SH-SY5Y (cell line): ENCODE results near the gene ACOT6.
"Not testable (repeated sequence)": the region's sequence is repeated elsewhere in the genome, so short reads cannot be mapped to it uniquely, and the experiment has no call there.

Experiments used
- GATA2 ChIP-seq: IDR thresholded peaks from 2 replicates; pipeline ENCODE4 v1.6.1; 2011; ENCODE audit warnings: mild to moderate bottlenecking, low read depth, low read length
- GATA3 ChIP-seq: IDR thresholded peaks from 2 replicates; pipeline ENCODE4 v1.6.1; 2011; ENCODE audit warnings: low read depth, mild to moderate bottlenecking, low read length, moderate library complexity

Gene ACOT6

DNA sequence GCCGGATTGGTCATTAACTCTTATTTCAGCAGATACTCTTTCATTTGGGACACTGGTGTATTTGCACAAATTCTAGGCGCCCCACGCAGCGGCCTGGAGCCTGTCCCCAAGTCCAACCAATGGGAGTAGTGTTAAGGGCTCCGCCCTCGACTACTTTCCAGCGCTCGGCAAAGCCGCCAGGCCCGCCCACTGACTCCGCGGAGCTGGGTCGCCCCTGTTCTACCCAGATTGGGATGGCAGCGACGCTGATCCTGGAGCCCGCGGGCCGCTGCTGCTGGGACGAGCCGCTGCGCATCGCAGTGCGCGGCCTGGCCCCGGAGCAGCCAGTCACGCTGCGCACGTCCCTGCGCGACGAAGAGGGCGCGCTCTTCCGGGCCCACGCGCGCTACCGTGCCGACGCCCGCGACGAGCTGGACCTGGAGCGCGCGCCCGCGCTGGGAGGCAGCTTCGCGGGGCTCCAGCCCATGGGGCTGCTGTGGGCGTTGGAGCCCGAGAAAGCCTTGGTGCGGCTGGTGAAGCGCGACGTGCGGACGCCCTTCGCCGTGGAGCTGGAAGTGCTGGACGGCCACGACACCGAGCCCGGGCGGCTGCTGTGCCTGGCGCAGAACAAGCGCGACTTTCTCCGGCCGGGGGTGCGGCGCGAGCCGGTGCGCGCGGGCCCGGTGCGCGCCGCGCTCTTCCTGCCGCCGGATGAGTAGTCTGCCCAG lies at the start of gene ACOT6:
ACOT6 (plus strand) TSS at position 179 of the 707 bp plus-strand sequence; CDS start at position 234, 55 bp downstream.
- TF ChIP-seq GATA2 (no peak), GATA3 (no peak)

- TF ChIP-seq GATA3 (no peak), GATA2 (no peak)
Observed at GRCh38 chr14:73567358-73567757, 45.0 kb upstream of the ACOT6 start.

DNA sequence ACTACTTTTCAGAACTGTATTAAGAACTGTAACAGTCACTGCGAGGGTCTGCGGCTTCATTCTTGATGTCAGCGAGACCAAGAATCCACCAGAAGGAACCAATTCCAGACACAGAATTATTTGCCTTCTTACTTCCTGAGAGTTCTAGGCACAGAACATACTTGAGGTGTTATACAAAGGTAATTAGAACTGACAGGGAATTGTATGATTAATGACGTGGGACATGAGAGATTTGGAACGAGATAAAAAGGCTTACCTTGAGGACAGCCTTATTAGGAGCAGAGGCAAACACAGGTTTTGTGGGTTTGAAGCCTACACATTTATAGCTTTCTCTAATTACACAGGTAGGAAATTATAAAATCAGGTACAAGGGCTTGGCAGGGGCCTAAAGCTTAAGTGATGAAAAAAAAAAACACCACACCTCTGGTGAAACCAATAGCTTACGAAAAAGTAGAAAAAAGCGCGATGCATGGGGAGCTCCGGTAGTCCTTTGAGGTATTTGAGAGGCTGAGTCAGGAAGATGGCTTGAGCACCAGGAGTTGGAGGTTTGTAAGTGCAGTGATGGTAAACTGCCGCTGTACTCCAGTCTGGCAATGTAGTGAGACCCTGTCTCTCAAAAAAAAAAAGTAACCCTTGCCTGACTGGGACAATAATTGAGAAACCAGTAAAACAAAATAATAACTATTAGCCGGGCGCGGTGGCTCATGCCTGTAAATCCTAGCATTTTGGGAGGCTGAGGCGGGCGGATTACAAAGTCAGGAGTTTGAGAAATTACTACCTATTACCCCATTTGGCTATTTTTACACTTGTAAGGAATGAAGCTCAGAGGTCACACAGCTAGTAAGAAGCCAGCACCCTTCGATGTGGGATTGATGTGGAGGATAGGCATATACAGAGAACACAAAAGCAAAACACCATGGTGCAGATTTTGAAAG lies 44.1 kb upstream of the ACOT6 start:
- TF ChIP-seq GATA2, result no peak
- TF ChIP-seq GATA3, result no peak

DNA sequence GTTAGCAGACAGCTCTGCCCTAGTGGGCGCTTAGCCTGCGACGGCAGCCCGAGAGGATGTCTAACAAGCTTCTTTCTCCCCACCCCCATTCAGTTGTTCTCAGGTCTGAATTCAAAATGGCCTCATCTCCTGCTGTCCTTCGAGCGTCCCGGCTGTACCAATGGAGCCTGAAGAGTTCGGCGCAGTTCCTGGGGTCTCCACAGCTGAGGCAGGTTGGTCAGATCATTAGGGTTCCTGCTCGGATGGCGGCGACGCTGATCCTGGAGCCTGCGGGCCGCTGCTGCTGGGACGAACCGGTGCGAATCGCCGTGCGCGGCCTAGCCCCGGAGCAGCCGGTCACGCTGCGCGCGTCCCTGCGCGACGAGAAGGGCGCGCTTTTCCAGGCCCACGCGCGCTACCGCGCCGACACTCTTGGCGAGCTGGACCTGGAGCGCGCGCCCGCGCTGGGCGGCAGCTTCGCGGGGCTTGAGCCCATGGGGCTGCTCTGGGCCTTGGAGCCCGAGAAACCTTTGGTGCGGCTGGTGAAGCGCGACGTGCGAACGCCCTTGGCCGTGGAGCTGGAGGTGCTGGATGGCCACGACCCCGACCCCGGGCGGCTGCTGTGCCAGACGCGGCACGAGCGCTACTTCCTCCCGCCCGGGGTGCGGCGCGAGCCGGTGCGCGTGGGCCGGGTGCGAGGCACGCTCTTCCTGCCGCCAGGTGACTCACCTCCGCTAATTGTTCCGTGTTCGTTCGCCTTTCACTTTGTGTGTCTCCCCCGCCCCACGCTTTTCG lies 42.9 kb upstream of the ACOT6 start, which contains the start of gene ACOT2:
ACOT2 (plus strand) TSS at position 29 of the 774 bp plus-strand sequence; CDS start at position 57, 28 bp downstream.
- not testable (repeated sequence) for TF ChIP-seq GATA2, GATA3

DNA sequence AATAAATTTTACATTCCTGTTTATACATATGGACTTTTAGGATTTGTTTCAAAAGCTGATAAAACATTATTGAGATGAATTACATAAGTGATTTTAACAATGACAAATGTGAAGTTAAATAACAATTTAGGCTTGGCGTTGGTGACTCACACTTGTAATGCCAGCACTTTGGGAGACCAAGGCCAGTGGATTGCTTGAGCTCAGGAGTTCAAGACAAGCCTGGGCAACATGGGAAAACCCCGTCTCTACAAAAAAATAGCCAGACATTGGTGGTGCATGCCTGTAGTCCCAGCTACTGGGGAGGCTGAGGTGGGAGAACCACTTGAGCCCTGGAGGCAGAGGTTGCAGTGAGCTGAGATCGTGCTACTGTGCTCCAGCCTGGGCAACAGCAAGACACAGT lies 35.9 kb upstream of the ACOT6 start:
- TF ChIP-seq GATA3 (no peak), GATA2 (no peak)

- no peak for TF ChIP-seq GATA3
- no peak; the same call in 1 of the 2 replicates for TF ChIP-seq GATA2
Observed at GRCh38 chr14:73588695-73589094, 23.6 kb upstream of the ACOT6 start.

GRCh38 chr14:73589116-73589515 lies 23.2 kb upstream of the ACOT6 start:
- TF ChIP-seq GATA3 (no peak), GATA2 (no peak)

GRCh38 chr14:73591690-73592449 lies 20.4 kb upstream of the ACOT6 start, which contains the start of gene ACOT4:
TSS of gene ACOT4 (plus strand) at chr14:73591873. CDS start at chr14:73591960, 87 bp downstream.
- TF ChIP-seq GATA2 (no peak), GATA3 (no peak)

DNA sequence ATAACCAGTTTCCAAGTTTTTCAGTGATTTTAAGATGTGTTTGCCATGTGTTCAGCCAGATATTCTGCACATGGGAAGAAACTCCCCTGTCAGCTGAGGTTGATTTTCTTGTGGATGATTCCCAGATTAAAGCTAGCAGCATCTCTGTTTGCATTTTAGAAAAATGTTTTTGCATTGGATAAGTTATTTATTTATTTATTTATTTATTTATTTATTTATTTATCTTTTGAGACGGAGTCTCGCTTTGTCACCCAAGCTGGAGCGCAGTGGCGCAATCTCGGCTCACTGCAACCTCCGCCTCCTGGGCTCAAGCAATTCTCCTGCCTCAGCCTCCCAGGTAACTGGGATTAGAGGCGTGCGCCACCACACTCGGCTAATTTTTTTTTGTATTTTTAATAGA lies 17.8 kb upstream of the ACOT6 start:
- no peak for TF ChIP-seq GATA2
- TF ChIP-seq GATA3, result no peak

GRCh38 chr14:73599499-73599898 lies 12.8 kb upstream of the ACOT6 start:
- TF ChIP-seq GATA2, result no peak
- no peak for TF ChIP-seq GATA3

GRCh38 chr14:73602994-73603393 lies 9.3 kb upstream of the ACOT6 start:
- TF ChIP-seq GATA3 (no peak), GATA2 (no peak)

DNA sequence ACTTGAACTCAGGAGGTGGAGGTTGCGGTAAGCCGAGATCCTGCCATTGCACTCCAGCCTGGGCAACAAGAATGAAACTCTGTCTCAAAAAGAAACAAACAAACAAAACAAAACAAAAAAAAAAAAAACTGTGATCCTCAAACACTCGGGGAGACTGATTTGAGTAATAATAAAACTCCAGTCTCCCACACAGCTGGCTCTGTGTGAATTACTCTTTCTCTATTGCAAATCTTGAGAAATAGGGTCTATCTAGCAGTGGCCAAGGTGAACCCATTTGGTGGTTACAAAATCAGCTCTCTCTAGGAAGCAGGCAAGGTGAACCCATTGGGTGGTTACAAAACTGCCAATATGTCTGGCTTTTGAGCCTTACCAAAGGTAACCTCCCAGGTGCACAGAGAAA lies 6.0 kb upstream of the ACOT6 start:
- no peak for TF ChIP-seq GATA3
- no peak for TF ChIP-seq GATA2

DNA sequence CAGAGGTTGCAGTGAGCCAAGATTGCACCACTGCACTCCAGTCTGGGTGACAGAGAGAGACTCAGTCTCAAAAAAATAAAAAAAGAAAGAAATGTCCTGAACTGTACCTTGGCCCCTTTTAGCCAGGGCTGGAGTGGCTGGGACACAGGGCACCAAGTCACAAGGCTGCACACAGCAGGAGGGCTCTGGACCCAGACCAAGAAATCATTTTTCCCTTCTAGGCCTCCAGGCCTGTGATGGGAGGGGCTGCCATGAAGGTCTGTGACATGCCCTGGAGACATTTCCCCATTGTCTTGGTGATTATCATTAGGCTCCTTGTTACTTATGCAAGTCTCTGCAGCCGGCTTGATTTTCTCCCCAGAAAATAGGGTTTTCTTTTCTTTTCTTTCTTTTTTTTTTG lies 5.1 kb upstream of the ACOT6 start:
- TF ChIP-seq GATA2 (no peak), GATA3 (no peak)
